AML-193 (cell line): Measurements from ENCODE around the gene SRD5A1.

Source experiments
- DNase-seq, 2 experiments: peaks; one replicate each; lab custom pipeline; 2025; lab: John Stamatoyannopoulos, UW

The SRD5A1 gene

GRCh38 chr5:6684075-6684474, 50.8 kb downstream of the SRD5A1 start:
- DNase-seq = no peak

- DNase-seq = no peak
Measured at GRCh38 chr5:6686501-6686900, 53.3 kb downstream of the SRD5A1 start.

- no peak for DNase-seq
Measured at GRCh38 chr5:6686915-6687409, 53.7 kb downstream of the SRD5A1 start.

GRCh38 chr5:6687505-6687904, 54.3 kb downstream of the SRD5A1 start:
- no peak for DNase-seq

GRCh38 chr5:6692906-6693305, 59.7 kb downstream of the SRD5A1 start:
- DNase-seq = no peak

GRCh38 chr5:6698696-6699095, 65.5 kb downstream of the SRD5A1 start:
- DNase-seq = no peak

GRCh38 chr5:6699357-6699756, 66.1 kb downstream of the SRD5A1 start:
- DNase-seq = no peak

- DNase-seq = no peak
Measured at GRCh38 chr5:6700074-6700684, 66.9 kb downstream of the SRD5A1 start.

GRCh38 chr5:6700685-6701355, 67.6 kb downstream of the SRD5A1 start:
- DNase-seq = no peak

- DNase-seq = no peak
Measured at GRCh38 chr5:6701491-6701890, 68.3 kb downstream of the SRD5A1 start.

- DNase-seq = no peak
Measured at GRCh38 chr5:6702633-6703032, 69.4 kb downstream of the SRD5A1 start.

GRCh38 chr5:6703806-6704205, 70.6 kb downstream of the SRD5A1 start:
- no peak for DNase-seq

GRCh38 chr5:6704361-6704851, 71.2 kb downstream of the SRD5A1 start:
- DNase-seq = no peak

- no peak for DNase-seq
Measured at GRCh38 chr5:6705088-6705487, 71.8 kb downstream of the SRD5A1 start.

GRCh38 chr5:6705959-6706358, 72.7 kb downstream of the SRD5A1 start:
- no peak for DNase-seq

- no peak for DNase-seq
Measured at GRCh38 chr5:6707852-6708251, 74.6 kb downstream of the SRD5A1 start.

GRCh38 chr5:6708814-6709213, 75.6 kb downstream of the SRD5A1 start:
- DNase-seq = no peak

- no peak for DNase-seq
Measured at GRCh38 chr5:6710070-6710469, 76.8 kb downstream of the SRD5A1 start.

GRCh38 chr5:6710551-6711318, 77.5 kb downstream of the SRD5A1 start:
- DNase-seq = no peak

GRCh38 chr5:6711409-6712141, 78.3 kb downstream of the SRD5A1 start:
- DNase-seq = peak in 1 of 2 experiments; percentile 14

GRCh38 chr5:6712142-6712576, 78.9 kb downstream of the SRD5A1 start:
- DNase-seq = peak in 1 of 2 experiments; percentile 12
